PC-9 (cell line): Measurements from ENCODE around the gene EHMT1. TPM values are rescaled to one million over a fixed set of nuclear protein-coding genes. Genes with fewer than 3 reads are reported as not detected.

Source experiments
- BruUV-seq: library from RNA; stranded (reverse); fragments of 400-500 nt; replicated peaks from 2 replicates; lab custom pipeline; 2021; lab: Mats Ljungman, UMichigan
- CTCF ChIA-PET: fragments of 300-600 bp; sonication (Branson Sonifier 250); formaldehyde crosslinking; loops from one replicate; lab custom pipeline; 2022; ENCODE audit warnings: antibody characterized with exemption; lab: Charles Lee
- POLR2A ChIA-PET: fragments of 300-600 bp; sonication (Branson Sonifier 250); formaldehyde crosslinking; loops from one replicate; lab custom pipeline; 2022; ENCODE audit warnings: antibody characterized with exemption; ENCODE audit not compliant: unreplicated experiment; lab: Charles Lee
- DNase-seq, 2 experiments: peaks; one replicate each; pipeline versions ENCODE4 v3.0.0 to v3.0.0-alpha.2; 2015 to 2022; ENCODE audit warnings: mixed read lengths in 1 of 2
- H2AFZ ChIP-seq: fragments of 200-600 bp; sonication (generic); 2 replicates; pipeline ENCODE4 v1.8.1; 2017; ENCODE audit warnings: antibody characterized with exemption
- H3F3A ChIP-seq: fragments of 200-600 bp; sonication (generic); 2 replicates; pipeline ENCODE4 v1.8.1; 2017; ENCODE audit warnings: antibody characterized with exemption, mild to moderate bottlenecking, low read depth; ENCODE audit not compliant: insufficient read depth
- H3K27ac ChIP-seq: fragments of 200-600 bp; sonication (generic); 2 replicates; pipeline ENCODE4 v1.6.1; 2016; ENCODE audit warnings: mixed run types
- H3K27me3 ChIP-seq: fragments of 200-600 bp; sonication (generic); 2 replicates; pipeline ENCODE4 v1.6.1; 2016; ENCODE audit warnings: low read depth, mixed run types; ENCODE audit not compliant: insufficient read depth
- H3K36me3 ChIP-seq: fragments of 200-600 bp; sonication (generic); 2 replicates; pipeline ENCODE4 v1.6.1; 2016; ENCODE audit warnings: low read depth, mixed run types
- H3K4me1 ChIP-seq: fragments of 200-600 bp; sonication (generic); replicated peaks from 2 replicates; pipeline ENCODE4 v1.6.1; 2016; ENCODE audit warnings: mixed run types; ENCODE audit not compliant: insufficient read depth
- H3K4me2 ChIP-seq: fragments of 200-600 bp; sonication (generic); 2 replicates; pipeline ENCODE4 v1.6.1; 2017; ENCODE audit warnings: mixed run types
- H3K4me3 ChIP-seq: fragments of 200-600 bp; sonication (generic); 2 replicates; pipeline ENCODE4 v1.6.1; 2016; ENCODE audit warnings: mixed run types
- H3K79me2 ChIP-seq: fragments of 200-600 bp; sonication (generic); 2 replicates; pipeline ENCODE4 v1.6.1; 2017; ENCODE audit warnings: low read depth, mixed run types
- H3K9me2 ChIP-seq: fragments of 200-600 bp; sonication (generic); 2 replicates; pipeline ENCODE4 v1.8.1; 2017; ENCODE audit warnings: mild to moderate bottlenecking; ENCODE audit not compliant: insufficient read depth
- H3K9me3 ChIP-seq: fragments of 200-600 bp; sonication (generic); 2 replicates; pipeline ENCODE4 v1.8.1; 2016; ENCODE audit warnings: low read depth; ENCODE audit not compliant: insufficient read depth
- H4K20me1 ChIP-seq: fragments of 200-600 bp; sonication (generic); 2 replicates; pipeline ENCODE4 v1.8.1; 2017; ENCODE audit not compliant: insufficient read depth
- CTCF ChIP-seq: fragments of 200-600 bp; sonication (generic); conservative IDR thresholded peaks from 2 replicates; pipeline ENCODE4 v1.6.1; 2017; ENCODE audit warnings: mixed run types, antibody characterized with exemption, mild to moderate bottlenecking, moderate library complexity
- EZH2 ChIP-seq: fragments of 200-600 bp; sonication (generic); IDR thresholded peaks from 2 replicates; pipeline ENCODE4 v1.8.0; 2017; ENCODE audit warnings: antibody characterized with exemption, low read depth
- intact Hi-C: fragments of 100-400 bp; cut with micrococcal nuclease; formaldehyde crosslinking; loops from one replicate; pipeline ENCODE4 v1.10.0; 2022; ENCODE audit not compliant: unreplicated experiment
- total RNA-seq: library from RNA; stranded (reverse); gene quantifications from 2 replicates; pipeline ENCODE4 v1.2.3, GENCODE V29; 2021

The EHMT1 gene
- total RNA-seq, 1 experiment from 2014 or later, result 116 TPM

GRCh38 chr9:137816531-137817235 lies 197.9 kb downstream of the EHMT1 start:
- no peak for DNase-seq
- BruUV-seq, result no TSS peak
- Histone ChIP-seq H3K4me3 (no peak overlapping the region), H3K9me3 (no peaks in the 10 kb centered on the region), H4K20me1 (no peaks in the 10 kb centered on the region), H3K27me3 (no peaks in the 10 kb centered on the region), H2AFZ (no peak overlapping the region), H3K4me1 (no peaks in the 10 kb centered on the region), H3F3A (no peaks in the 10 kb centered on the region), H3K36me3 (0 out of 2 replicates have a peak, but pooled peaks cover 3% of the 10 kb centered on the region), H3K4me2 (no peak overlapping the region), H3K27ac (no peak overlapping the region), H3K9me2 (no peaks in the 10 kb centered on the region), H3K79me2 (no peaks in the 10 kb centered on the region)
- POLR2A ChIA-PET, result no interaction called here
- intact Hi-C loops, result no loop called here
- TF ChIP-seq CTCF (no peak), EZH2 (no peak)
- CTCF ChIA-PET, result interaction anchor here (0.6 kb wide), 1 partner anchor 117 kb away, joined by 5 read pairs; no protein-coding TSS in a partner anchor

- Histone ChIP-seq H3K79me2 (no peaks in the 10 kb centered on the region), H3K9me2 (no peaks in the 10 kb centered on the region), H3K4me3 (no peak overlapping the region), H3K4me1 (no peaks in the 10 kb centered on the region), H4K20me1 (no peaks in the 10 kb centered on the region), H2AFZ (no peak overlapping the region), H3K36me3 (peaks cover 9% of the 10 kb centered on the region; the same call in 1 of the 2 replicates), H3F3A (no peaks in the 10 kb centered on the region), H3K27ac (no peak overlapping the region), H3K4me2 (no peak overlapping the region), H3K9me3 (no peaks in the 10 kb centered on the region), H3K27me3 (no peaks in the 10 kb centered on the region)
- intact Hi-C loops, result no loop called here
- CTCF ChIA-PET, result interaction anchor here (0.6 kb wide), 1 partner anchor 116 kb away, joined by 5 read pairs; no protein-coding TSS in a partner anchor
- no TSS peak for BruUV-seq
- DNase-seq, result no peak
- no peak for TF ChIP-seq CTCF
- no peak for TF ChIP-seq EZH2
- POLR2A ChIA-PET, result no interaction called here
Measured at GRCh38 chr9:137817236-137818200, 198.7 kb downstream of the EHMT1 start.

GRCh38 chr9:137818286-137818685 lies 199.5 kb downstream of the EHMT1 start:
- Histone ChIP-seq H3F3A (no peaks in the 10 kb centered on the region), H3K4me2 (no peak overlapping the region), H3K4me3 (no peak overlapping the region), H2AFZ (no peak overlapping the region), H3K9me3 (no peaks in the 10 kb centered on the region), H3K27me3 (no peaks in the 10 kb centered on the region), H4K20me1 (no peaks in the 10 kb centered on the region), H3K27ac (no peak overlapping the region), H3K4me1 (no peaks in the 10 kb centered on the region), H3K9me2 (no peaks in the 10 kb centered on the region), H3K36me3 (peaks cover 9% of the 10 kb centered on the region; the same call in 1 of the 2 replicates), H3K79me2 (no peaks in the 10 kb centered on the region)
- BruUV-seq, result no TSS peak
- DNase-seq, result no peak
- POLR2A ChIA-PET, result no interaction called here
- TF ChIP-seq EZH2, result no peak
- TF ChIP-seq CTCF, result no peak
- CTCF ChIA-PET, result no interaction called here
- intact Hi-C loops, result no loop called here
